Stimulated activated CD4-positive, alpha-beta T cell treated with anti-CD3 and anti-CD28 coated beads, Interleukin-12 subunit alpha, Interleukin-12 subunit beta, amount 100 ng/mL, for 48 hours (primary cell): ENCODE data around the gene TNFRSF9.
"Not testable (repeated sequence)": the region's sequence is repeated elsewhere in the genome, so short reads cannot be mapped to it uniquely, and the experiment has no call there.

Experiments
- DNase-seq, 3 donors: peaks; one replicate each; pipeline ENCODE4 v3.0.0-alpha.2; 2020; ENCODE audit warnings: low read depth in 2 of 3, low spot score in 1 of 3

TNFRSF9 gene

GRCh38 chr1:7961216-7962013 lies 20.8 kb upstream of the TNFRSF9 start, which contains the start of gene PARK7:
Gene PARK7, plus strand, starts transcription at chr1:7961711. Its CDS starts 1,075 bp downstream, at chr1:7962786.
- peak; percentile 99 to 100 (median 100) for DNase-seq

DNA sequence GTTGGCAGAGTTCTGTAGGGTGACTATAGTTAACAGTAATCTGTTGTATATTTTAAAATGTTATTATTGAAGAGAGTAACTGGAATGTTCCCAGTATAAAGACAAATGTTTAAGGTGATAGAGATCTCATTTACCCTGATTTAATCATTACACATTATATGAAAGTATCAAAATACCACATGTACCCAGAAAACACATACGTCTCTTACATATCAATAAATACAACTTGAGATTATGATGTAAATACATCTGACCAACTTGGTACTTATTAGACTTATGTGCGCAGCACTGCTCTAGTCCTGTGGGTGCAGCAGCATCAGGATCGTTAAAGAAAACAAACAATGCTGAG lies 20.2 kb upstream of the TNFRSF9 start:
- DNase-seq: no peak

GRCh38 chr1:7960165-7960564 lies 19.5 kb upstream of the TNFRSF9 start:
- DNase-seq: no peak

DNA sequence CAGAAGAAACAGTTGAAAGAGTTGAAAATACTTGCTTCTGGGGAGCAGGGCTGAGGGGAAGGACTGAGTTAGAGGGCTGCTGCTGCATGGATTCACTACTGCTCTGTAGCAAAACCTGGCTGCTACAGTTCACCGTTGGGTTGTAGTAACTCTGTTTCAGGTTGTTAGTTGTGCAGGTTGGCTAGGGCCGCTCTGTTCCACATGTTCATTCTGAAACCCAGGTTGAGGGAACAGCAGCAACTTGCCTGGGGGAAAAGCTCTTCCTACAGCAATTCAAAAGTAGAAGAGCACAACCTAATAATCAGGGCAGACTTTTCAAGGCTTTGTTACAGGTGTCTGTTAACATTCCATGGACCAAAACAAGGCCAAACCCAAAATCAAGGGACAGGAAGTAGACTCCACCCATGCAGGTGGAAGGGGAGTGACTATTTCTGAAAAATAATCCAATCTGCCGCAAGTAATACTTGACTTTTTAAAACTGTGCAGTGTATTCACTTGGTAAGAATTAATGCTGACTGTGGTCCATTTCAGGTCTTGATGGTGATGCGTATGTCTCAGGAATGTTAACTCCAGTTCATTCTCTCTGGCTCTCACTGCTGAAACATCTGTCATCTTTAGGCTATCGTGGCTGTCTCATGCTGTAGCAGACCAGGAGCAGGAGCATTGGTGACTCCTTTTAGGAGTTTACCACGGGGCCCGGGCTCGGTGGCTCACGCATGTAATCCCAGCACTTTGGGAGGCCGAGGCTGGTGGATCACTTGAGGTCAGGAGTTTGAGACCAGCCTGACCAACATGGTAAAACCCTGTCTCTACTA lies 15.8 kb upstream of the TNFRSF9 start:
- no peak for DNase-seq

DNA sequence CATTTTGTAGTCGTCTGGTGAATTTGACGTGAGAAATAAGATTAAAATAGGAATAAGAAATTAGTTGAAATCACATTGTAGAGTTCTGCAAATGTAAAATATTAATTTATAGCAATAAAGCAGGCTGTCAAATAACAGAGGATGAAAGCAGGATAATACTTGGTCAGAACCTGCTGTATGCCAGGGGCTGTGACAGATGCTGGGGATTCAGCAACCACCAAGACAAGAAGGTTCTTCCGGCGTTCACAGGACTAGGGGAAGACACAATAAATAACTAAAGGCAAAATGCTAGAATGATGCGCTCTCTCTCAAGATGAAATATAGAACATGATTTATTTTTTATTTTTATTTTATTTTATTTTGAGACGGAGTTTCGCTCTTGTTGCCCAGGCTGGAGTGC lies 14.0 kb upstream of the TNFRSF9 start:
- no peak for DNase-seq

DNA sequence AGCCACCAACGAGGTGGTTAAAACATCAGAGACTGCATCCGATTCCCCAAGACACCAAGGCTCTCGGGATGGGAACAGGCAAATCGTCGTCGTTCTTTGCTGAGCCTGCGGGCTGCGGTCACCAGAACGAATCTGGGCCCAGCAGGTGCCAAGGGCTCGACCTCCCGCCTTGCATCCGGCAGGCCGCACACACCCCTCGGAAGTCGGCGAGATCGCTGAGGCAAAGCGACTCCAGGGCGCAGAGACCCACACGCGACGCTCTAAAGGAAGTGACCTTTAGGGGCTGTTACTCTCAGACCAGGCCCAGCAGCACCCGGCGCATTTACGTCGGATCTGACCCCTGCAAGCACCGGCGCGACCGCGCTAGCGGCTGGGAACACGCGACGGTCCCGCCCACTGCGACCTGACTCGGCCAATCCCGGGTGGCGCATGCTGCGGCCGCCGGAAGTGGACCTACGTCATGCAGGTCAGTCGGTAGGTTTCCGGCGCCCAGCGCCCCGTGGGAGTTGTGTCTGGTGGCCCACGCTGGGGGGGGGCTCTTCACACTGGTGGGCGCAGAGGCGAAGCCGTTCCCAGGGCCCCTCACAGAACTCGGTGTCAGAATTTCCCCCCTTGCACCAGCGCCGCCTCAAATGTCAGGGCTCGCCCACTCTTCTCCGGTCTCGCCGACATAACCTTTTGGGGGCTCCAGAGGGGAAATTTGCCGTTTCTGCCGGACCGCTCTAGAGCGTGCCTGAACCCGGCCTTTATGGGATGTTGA lies 13.4 kb upstream of the TNFRSF9 start:
- peak; percentile 68 to 89 (median 70) for DNase-seq

- not testable (repeated sequence) for DNase-seq
Observed at GRCh38 chr1:7952791-7953190, 12.2 kb upstream of the TNFRSF9 start.

- DNase-seq: peak in 1 of 3 donors; percentile 52
Observed at GRCh38 chr1:7948960-7949359, 8.3 kb upstream of the TNFRSF9 start.

GRCh38 chr1:7943251-7943650 lies 2.6 kb upstream of the TNFRSF9 start:
- no peak for DNase-seq

- DNase-seq: peak in 1 of 3 donors; percentile 35
Observed at GRCh38 chr1:7942214-7942921, 1.7 kb upstream of the TNFRSF9 start.

DNA sequence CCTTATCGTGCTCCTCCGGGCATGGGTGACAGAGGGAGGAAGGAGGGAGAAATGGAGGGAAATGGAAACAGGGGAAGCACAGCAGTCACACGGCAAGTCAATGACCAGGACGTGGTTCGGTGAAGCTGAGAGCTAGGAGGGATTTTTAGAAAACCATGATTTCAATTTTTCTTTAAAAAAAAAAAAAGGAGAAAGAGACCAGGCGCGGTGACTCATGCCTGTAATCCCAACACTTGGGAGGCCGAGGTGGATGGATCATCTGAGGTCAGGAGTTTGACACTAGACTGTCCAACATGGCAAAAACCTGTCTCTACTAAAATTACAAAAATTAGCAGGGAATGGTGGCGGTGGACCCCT lies 776 bp upstream of the TNFRSF9 start:
- DNase-seq: no peak

DNA sequence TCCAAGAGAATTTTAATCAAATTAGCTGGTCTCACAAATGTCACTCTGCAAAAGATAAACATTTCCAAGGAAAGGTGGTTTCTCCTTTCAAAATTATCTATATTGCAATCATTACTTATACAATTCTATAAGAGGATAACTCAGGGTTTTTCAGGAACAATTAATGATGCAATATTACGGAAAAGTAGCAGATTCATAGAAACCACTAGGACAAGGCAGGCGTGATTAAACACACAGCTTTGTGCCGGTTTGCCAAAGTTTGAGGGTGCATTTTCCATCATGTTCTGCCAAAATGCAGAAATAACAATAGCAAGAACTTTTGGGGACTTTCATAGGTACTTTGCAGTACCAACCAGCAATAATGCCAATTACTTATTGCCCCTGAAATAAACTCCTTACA lies 605 bp downstream of the TNFRSF9 start:
- DNase-seq: no peak

DNA sequence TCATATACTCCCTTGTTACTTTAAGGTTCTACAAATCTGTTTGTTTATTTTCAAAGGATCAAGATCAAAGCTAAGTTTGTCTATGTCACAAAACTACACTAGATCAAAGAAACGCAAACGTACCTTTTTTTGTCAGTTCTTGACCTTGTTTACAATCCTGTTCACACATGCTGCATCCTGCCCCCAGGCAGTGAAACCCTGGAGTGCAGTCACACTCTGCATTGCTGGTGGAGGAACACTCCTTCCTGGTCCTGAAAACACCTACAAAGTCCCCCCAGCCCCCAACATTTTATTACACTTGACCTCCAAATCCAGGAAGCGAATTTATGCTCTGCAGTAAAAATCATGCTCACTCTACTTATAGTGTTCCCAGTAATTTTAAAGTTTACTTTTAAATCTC lies 2.6 kb downstream of the TNFRSF9 start:
- no peak for DNase-seq

DNA sequence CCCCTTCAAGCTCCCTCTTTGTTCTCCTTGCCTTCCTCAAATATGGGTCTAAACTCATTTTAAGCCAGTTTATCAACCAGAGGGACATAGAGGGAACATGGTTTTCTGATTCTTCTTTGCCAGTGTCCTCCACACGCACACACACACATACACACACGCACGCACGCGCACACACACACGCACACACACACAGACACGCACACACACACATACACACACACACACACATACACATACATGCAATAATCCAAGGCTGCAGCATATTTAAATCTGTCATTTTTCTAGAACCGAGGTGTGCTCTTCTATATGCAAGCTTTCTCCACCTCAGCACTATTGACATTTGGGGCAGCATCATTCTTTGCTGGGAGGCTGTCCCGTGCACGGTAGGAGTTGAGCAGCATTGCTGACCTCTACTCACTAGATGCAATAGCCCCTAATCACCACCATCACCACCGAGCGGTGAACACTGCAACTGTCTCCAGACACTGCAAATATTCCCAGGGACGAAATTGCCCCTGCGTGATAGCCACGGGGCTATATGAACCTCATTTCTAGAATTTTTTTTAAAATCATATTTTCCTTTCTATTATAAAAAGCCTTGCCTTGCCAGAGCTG lies 8.0 kb downstream of the TNFRSF9 start:
- no peak for DNase-seq

- DNase-seq: no peak
Observed at GRCh38 chr1:7931446-7931812, 9.2 kb downstream of the TNFRSF9 start.

DNA sequence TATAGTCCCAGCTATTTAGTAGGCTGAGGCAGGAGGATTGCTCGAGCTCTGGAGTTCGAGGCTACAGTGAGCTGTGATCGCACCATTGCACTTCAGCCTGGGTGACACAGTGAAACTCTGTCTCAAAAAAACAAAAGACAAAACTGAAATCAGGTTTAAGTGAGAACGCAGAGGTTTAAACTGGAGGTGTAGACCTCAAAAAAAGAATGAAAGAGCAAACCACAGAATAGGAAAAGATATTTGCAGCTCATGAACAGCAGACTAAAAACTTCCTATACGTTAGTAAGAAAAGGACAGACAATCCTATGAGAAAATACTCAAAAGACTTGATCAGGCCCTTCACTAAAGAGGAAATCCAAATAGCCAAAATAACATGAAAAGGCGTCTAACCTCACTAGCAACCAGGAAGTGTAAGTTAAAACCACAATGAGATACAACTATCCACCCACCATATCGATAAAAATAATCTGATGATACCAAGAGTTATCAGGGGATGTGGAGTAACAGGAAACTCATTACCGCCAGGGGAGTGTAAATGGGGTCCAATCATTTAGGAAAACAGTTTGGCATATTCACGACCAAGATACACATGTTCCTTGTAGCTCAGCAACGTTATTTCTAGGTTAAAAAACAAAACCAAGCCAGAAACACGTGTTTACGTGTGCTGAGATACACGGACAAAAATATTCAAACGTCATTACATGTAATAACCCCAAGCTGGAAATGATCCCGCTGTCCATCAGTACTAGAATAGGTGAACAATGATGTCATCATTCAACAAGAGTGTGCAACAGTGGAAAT lies 9.8 kb downstream of the TNFRSF9 start:
- DNase-seq: peak in 1 of 3 donors; percentile 11

GRCh38 chr1:7929637-7930036 lies 11.0 kb downstream of the TNFRSF9 start:
- DNase-seq: no peak

- DNase-seq: no peak
Observed at GRCh38 chr1:7928247-7928646, 12.4 kb downstream of the TNFRSF9 start.

- DNase-seq: not testable (repeated sequence)
Observed at GRCh38 chr1:7927061-7927460, 13.6 kb downstream of the TNFRSF9 start.

GRCh38 chr1:7922301-7922700 lies 18.3 kb downstream of the TNFRSF9 start:
- DNase-seq: no peak
